ENCODE results near the gene CD84. TPM values are rescaled to one million over a fixed set of nuclear protein-coding genes. Genes with fewer than 3 reads are reported as not detected.

Gene CD84
- total and polyA plus RNA-seq, 12 donors = 0.25 to 11.8 (median 1.6) TPM

DNA sequence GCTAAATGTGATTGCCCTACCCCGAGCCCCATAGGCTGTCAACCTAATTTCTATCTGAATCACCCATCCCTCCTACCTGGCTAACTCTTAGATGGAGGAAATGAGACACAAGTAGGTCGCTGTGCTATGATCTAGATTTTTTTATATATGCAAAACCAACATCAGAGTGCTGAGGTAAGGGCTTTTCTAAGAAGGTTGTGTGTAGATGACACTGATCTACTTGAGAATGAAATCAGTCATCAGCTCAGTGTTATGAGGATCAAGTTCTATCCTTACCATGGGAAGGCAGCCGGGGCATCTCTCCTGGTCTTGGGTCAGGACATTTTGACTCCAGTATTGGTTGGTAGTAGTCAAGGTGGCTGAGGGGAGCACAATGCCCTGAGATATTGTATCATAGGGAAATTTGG is 43.9 kb upstream of the CD84 start:
- DNase-seq (no peak), ATAC-seq (no peak)
- peak overlapping the region in 1 of 10 donors; percentile 42 for H3K27ac ChIP-seq
- intact Hi-C loops (cut with DNase I) = loop anchor here in 1 of 10 donors (5.0 kb wide), 1 partner anchor 54 kb away; no protein-coding TSS in a partner anchor
- WGBS, 2 donors = 90 to 92% methylated on average over 3 of the region's 3 CpGs
- H3K4me3 ChIP-seq = no peak overlapping the region
- H3K36me3 ChIP-seq = no peaks in the 10 kb centered on the region
- TF ChIP-seq, protein P1, sequence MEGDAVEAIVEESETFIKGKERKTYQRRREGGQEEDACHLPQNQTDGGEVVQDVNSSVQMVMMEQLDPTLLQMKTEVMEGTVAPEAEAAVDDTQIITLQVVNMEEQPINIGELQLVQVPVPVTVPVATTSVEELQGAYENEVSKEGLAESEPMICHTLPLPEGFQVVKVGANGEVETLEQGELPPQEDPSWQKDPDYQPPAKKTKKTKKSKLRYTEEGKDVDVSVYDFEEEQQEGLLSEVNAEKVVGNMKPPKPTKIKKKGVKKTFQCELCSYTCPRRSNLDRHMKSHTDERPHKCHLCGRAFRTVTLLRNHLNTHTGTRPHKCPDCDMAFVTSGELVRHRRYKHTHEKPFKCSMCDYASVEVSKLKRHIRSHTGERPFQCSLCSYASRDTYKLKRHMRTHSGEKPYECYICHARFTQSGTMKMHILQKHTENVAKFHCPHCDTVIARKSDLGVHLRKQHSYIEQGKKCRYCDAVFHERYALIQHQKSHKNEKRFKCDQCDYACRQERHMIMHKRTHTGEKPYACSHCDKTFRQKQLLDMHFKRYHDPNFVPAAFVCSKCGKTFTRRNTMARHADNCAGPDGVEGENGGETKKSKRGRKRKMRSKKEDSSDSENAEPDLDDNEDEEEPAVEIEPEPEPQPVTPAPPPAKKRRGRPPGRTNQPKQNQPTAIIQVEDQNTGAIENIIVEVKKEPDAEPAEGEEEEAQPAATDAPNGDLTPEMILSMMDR (IDR thresholded peaks at IDR 0.05) = no peak
- peaks cover 0 to 4% (median 0%) of the 10 kb centered on the region in 7 donors for H3K27me3 ChIP-seq
- peaks cover 0 to 47% (median 0%) of the 10 kb centered on the region in 9 donors for H3K4me1 ChIP-seq
- H3K9me3 ChIP-seq = peaks cover 0 to 3% (median 0%) of the 10 kb centered on the region in 11 donors

DNA sequence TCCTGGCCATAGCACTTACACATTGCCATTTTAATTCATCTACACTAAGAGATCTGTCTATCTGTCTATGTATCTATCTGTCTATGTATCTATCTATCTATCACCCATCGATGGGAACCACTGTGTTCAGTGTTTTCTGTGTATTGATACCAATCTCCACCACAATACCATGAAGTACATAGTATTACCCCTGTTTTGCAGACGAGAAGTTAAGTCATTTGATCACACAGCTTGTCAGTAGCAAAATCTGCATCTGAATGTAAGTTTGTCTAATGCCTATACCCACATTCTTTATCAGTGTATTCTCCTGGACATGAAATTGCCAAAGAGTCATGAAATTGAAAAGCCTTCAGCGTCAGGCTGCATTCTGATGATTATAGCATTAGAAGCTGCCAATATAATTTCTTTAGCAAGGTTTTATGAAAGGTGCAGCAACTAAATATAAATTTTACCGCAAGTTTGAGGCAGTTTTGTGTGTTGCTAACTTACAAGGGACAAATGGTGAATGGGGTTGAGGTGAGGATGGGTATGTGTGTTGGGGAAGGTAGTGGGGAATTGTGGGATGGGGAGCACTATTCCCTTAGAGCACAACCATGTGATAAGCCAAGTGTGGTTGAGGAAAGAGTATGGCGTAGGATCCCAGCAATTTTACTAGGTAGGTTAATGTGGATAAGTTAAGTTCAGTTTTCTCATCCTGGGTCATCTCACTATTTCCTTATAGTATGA is 43.4 kb upstream of the CD84 start:
- peaks cover 0 to 42% (median 0%) of the 10 kb centered on the region in 9 donors for H3K4me1 ChIP-seq
- 89% methylated on average over 5 of the region's 5 CpGs for WGBS, 2 donors
- H3K27me3 ChIP-seq = peaks cover 0 to 4% (median 0%) of the 10 kb centered on the region in 7 donors
- ATAC-seq = no peak
- H3K9me3 ChIP-seq = peaks cover 0 to 3% (median 0%) of the 10 kb centered on the region in 11 donors
- no peak for DNase-seq
- TF ChIP-seq, protein P1 (IDR thresholded peaks at IDR 0.05) = no peak
- H3K36me3 ChIP-seq = no peaks in the 10 kb centered on the region
- H3K27ac ChIP-seq = no peak overlapping the region
- no peak overlapping the region for H3K4me3 ChIP-seq
- intact Hi-C loops (cut with DNase I) = loop anchor here in 1 of 10 donors (5.0 kb wide), 1 partner anchor 55 kb away; no protein-coding TSS in a partner anchor

GRCh38 chr1:160621633-160622413 is 42.5 kb upstream of the CD84 start:
- peaks cover 0 to 3% (median 0%) of the 10 kb centered on the region in 11 donors for H3K9me3 ChIP-seq
- intact Hi-C loops (cut with DNase I) = loop anchor here in 1 of 10 donors (5.0 kb wide), 1 partner anchor 55 kb away; no protein-coding TSS in a partner anchor
- ATAC-seq (no peak), DNase-seq (no peak)
- WGBS, 2 donors = 80 to 82% methylated on average over 8 of the region's 8 CpGs
- H3K4me1 ChIP-seq = peaks cover 0 to 38% (median 0%) of the 10 kb centered on the region in 9 donors
- no peak overlapping the region for H3K27ac ChIP-seq
- no peak overlapping the region for H3K4me3 ChIP-seq
- peaks cover 0 to 4% (median 0%) of the 10 kb centered on the region in 7 donors for H3K27me3 ChIP-seq
- TF ChIP-seq, protein P1 (IDR thresholded peaks at IDR 0.05) = no peak
- H3K36me3 ChIP-seq = no peaks in the 10 kb centered on the region

- TF ChIP-seq, protein P1 (IDR thresholded peaks at IDR 0.05) = no peak
- peaks cover 0 to 4% (median 0%) of the 10 kb centered on the region in 7 donors for H3K27me3 ChIP-seq
- H3K4me1 ChIP-seq = peaks cover 0 to 31% (median 0%) of the 10 kb centered on the region in 9 donors
- DNase-seq = no peak
- no peaks in the 10 kb centered on the region for H3K36me3 ChIP-seq
- no peak overlapping the region for H3K27ac ChIP-seq
- no peak overlapping the region for H3K4me3 ChIP-seq
- intact Hi-C loops (cut with DNase I) = loop anchor here in 1 of 10 donors (5.0 kb wide), 1 partner anchor 56 kb away; no protein-coding TSS in a partner anchor
- WGBS, 2 donors = 87 to 89% methylated on average over 5 of the region's 5 CpGs
- ATAC-seq = no peak
- peaks cover 0 to 3% (median 0%) of the 10 kb centered on the region in 11 donors for H3K9me3 ChIP-seq
Measured at GRCh38 chr1:160620942-160621632, 41.8 kb upstream of the CD84 start.
